PC-3 (cell line): ENCODE data around the gene TRIOBP.
"Not testable (repeated sequence)": the region's sequence is repeated elsewhere in the genome, so short reads cannot be mapped to it uniquely, and the experiment has no call there.

Experiments used
- CTCF ChIP-seq: fragments of 300-600 bp; sonication (generic); conservative IDR thresholded peaks from 2 replicates; pipeline ENCODE4 v1.5.1; 2017; ENCODE audit warnings: antibody characterized with exemption, low read depth, mild to moderate bottlenecking, low read length
- EZH2 ChIP-seq: fragments of 300-600 bp; sonication (generic); IDR thresholded peaks from one replicate; pipeline ENCODE4 v1.6.1; 2017; ENCODE audit warnings: antibody characterized with exemption, mild to moderate bottlenecking, low read length; ENCODE audit not compliant: unreplicated experiment
- EZH2phosphoT487 ChIP-seq: fragments of 300-600 bp; sonication (generic); IDR thresholded peaks from 2 replicates; pipeline ENCODE4 v1.6.1; 2018; ENCODE audit warnings: mild to moderate bottlenecking, antibody characterized with exemption, low read length, borderline replicate concordance

GRCh38 chr22:37797259-37797658 is 100.4 kb downstream of the TRIOBP start:
- not testable (repeated sequence) for TF ChIP-seq CTCF, EZH2phosphoT487, EZH2
